Astrocyte of the spinal cord (primary cell): Measurements from ENCODE around the gene SLC51A.

Source experiments
- DNase-seq: peaks from one replicate; pipeline ENCODE4 v3.0.0; 2011; ENCODE audit warnings: low read depth, low spot score
- H3K4me3 ChIP-seq: 2 replicates; pipeline ENCODE4 v1.5.1; 2011; ENCODE audit warnings: low read depth, mild to moderate bottlenecking, low read length, moderate library complexity
- CTCF ChIP-seq: IDR thresholded peaks from 2 replicates; pipeline ENCODE4 v1.5.1; 2012; ENCODE audit warnings: low read depth, mild to moderate bottlenecking, low read length, inconsistent platforms
- in situ Hi-C: cut with HindIII; loops from 2 replicates; pipeline ENCODE4 v1.10.0; 2017; ENCODE audit warnings: low sequenced_read_pairs

Gene SLC51A

GRCh38 chr3:196260784-196261183, 44.5 kb downstream of the SLC51A start:
- H3K4me3 ChIP-seq, result no peak overlapping the region
- TF ChIP-seq CTCF, result no peak
- in situ Hi-C loops, result no loop called here
- DNase-seq, result no peak

- no peak for TF ChIP-seq CTCF
- H3K4me3 ChIP-seq, result no peak overlapping the region
- in situ Hi-C loops, result no loop called here
- DNase-seq, result no peak
Measured at GRCh38 chr3:196263819-196264218, 47.5 kb downstream of the SLC51A start.

GRCh38 chr3:196268284-196269163, 52.2 kb downstream of the SLC51A start:
- no peak overlapping the region for H3K4me3 ChIP-seq
- in situ Hi-C loops, result no loop called here
- peak; percentile 86 for DNase-seq
- no peak for TF ChIP-seq CTCF

- H3K4me3 ChIP-seq, result no peak overlapping the region
- no peak for TF ChIP-seq CTCF
- in situ Hi-C loops, result no loop called here
- no peak for DNase-seq
Measured at GRCh38 chr3:196270499-196270898, 54.2 kb downstream of the SLC51A start.

GRCh38 chr3:196272826-196273225, 56.5 kb downstream of the SLC51A start:
- DNase-seq, result no peak
- in situ Hi-C loops, result no loop called here
- H3K4me3 ChIP-seq, result no peak overlapping the region
- no peak for TF ChIP-seq CTCF

GRCh38 chr3:196273655-196274054, 57.3 kb downstream of the SLC51A start:
- no peak for DNase-seq
- H3K4me3 ChIP-seq, result no peak overlapping the region
- in situ Hi-C loops, result no loop called here
- no peak for TF ChIP-seq CTCF
